ENCODE results near the gene GABARAPL1. TPM values are rescaled to one million over a fixed set of nuclear protein-coding genes. Genes with fewer than 3 reads are reported as not detected.
"Not testable (repeated sequence)": the region's sequence is repeated elsewhere in the genome, so short reads cannot be mapped to it uniquely, and the experiment has no call there.

The GABARAPL1 gene
- total RNA-seq, 2 donors from 2014 or later: 51.4 to 86.9 TPM

- Histone ChIP-seq H3K4me1 (no peaks in the 10 kb centered on the region), H3K4me3 (no peak overlapping the region), H3K27me3 (no peaks in the 10 kb centered on the region), H3K27ac (peak overlapping the region in 1 of 4 donors; percentile 57), H3K9me3 (no peaks in the 10 kb centered on the region), H3K36me3 (replicated peaks in 1 of 2; ENCODE audit: insufficient read depth in 1 of 2, low read depth in 2 of 2) (no peaks in the 10 kb centered on the region)
- WGBS, 2 donors: 44 to 61% methylated on average over 11 of the region's 11 CpGs
- ATAC-seq: no peak
- intact Hi-C loops (cut with DNase I): no loop called here
- no peak for TF ChIP-seq POLR2A (IDR thresholded peaks at IDR 0.05)
- TF ChIP-seq, protein P1, sequence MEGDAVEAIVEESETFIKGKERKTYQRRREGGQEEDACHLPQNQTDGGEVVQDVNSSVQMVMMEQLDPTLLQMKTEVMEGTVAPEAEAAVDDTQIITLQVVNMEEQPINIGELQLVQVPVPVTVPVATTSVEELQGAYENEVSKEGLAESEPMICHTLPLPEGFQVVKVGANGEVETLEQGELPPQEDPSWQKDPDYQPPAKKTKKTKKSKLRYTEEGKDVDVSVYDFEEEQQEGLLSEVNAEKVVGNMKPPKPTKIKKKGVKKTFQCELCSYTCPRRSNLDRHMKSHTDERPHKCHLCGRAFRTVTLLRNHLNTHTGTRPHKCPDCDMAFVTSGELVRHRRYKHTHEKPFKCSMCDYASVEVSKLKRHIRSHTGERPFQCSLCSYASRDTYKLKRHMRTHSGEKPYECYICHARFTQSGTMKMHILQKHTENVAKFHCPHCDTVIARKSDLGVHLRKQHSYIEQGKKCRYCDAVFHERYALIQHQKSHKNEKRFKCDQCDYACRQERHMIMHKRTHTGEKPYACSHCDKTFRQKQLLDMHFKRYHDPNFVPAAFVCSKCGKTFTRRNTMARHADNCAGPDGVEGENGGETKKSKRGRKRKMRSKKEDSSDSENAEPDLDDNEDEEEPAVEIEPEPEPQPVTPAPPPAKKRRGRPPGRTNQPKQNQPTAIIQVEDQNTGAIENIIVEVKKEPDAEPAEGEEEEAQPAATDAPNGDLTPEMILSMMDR (IDR thresholded peaks at IDR 0.05): no peak
- DNase-seq: peak in 3 of 4 donors; percentile 12 to 78 (median 14)
Measured at GRCh38 chr12:10186299-10186698, 26.4 kb upstream of the GABARAPL1 start.

DNA sequence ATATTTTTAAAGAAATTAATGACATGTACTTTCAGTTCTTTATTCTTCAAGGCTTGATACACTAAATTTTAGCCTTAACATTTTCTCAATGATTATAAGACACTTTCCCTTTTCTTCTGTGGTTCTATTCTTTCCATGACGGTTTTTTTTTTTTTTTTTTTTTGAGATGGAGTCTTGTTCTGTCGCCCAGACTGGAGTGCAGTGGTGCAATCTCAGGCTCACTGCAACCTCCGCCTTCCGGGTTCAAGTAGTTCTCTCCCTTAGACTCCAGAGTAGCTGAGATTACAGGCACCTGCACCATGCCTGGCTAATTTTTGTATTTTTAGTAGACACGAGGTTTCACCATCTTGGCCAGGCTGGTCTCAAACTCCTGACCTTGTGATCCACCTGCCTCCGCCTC is 25.7 kb upstream of the GABARAPL1 start:
- H3K36me3 ChIP-seq (replicated peaks in 1 of 2; ENCODE audit: insufficient read depth in 1 of 2, low read depth in 2 of 2); H3K9me3 ChIP-seq; H3K27me3 ChIP-seq; intact Hi-C loops (cut with DNase I); H3K4me1 ChIP-seq; ATAC-seq; H3K4me3 ChIP-seq: not testable (repeated sequence)
- H3K27ac ChIP-seq: peak overlapping the region in 1 of 4 donors; percentile 57
- WGBS, 2 donors: 55 to 68% methylated on average over 6 of the region's 6 CpGs
- DNase-seq: peak in 1 of 4 donors; percentile 37

- H3K4me1 ChIP-seq: no peaks in the 10 kb centered on the region
- intact Hi-C loops (cut with DNase I): no loop called here
- no peaks in the 10 kb centered on the region for H3K9me3 ChIP-seq
- H3K27me3 ChIP-seq: no peaks in the 10 kb centered on the region
- TF ChIP-seq, protein P1 (IDR thresholded peaks at IDR 0.05): no peak
- TF ChIP-seq POLR2A (IDR thresholded peaks at IDR 0.05): no peak
- H3K27ac ChIP-seq: no peak overlapping the region
- ATAC-seq (no peak), DNase-seq (no peak)
- 46 to 54% methylated on average over 5 of the region's 5 CpGs for WGBS, 2 donors
- H3K36me3 ChIP-seq (replicated peaks in 1 of 2; ENCODE audit: insufficient read depth in 1 of 2, low read depth in 2 of 2): no peaks in the 10 kb centered on the region
- H3K4me3 ChIP-seq: no peak overlapping the region
Measured at GRCh38 chr12:10189653-10190052, 23.0 kb upstream of the GABARAPL1 start.

GRCh38 chr12:10190558-10191388 is 21.9 kb upstream of the GABARAPL1 start:
- no peaks in the 10 kb centered on the region for H3K27me3 ChIP-seq
- H3K4me1 ChIP-seq: no peaks in the 10 kb centered on the region
- no peaks in the 10 kb centered on the region for H3K36me3 ChIP-seq (replicated peaks in 1 of 2; ENCODE audit: insufficient read depth in 1 of 2, low read depth in 2 of 2)
- no peaks in the 10 kb centered on the region for H3K9me3 ChIP-seq
- peak; percentile 50 to 68 (median 62) for DNase-seq
- intact Hi-C loops (cut with DNase I): no loop called here
- no peak overlapping the region for H3K27ac ChIP-seq
- peak; percentile 90 for ATAC-seq
- H3K4me3 ChIP-seq: no peak overlapping the region
- no peak for TF ChIP-seq POLR2A (IDR thresholded peaks at IDR 0.05)
- TF ChIP-seq, protein P1 (IDR thresholded peaks at IDR 0.05): peak; percentile 50 to 81 (median 68)
- 23 to 25% methylated on average over 13 of the region's 13 CpGs for whole genome bisulfite sequencing, 2 donors

- H3K36me3 ChIP-seq (replicated peaks in 1 of 2; ENCODE audit: insufficient read depth in 1 of 2, low read depth in 2 of 2): no peaks in the 10 kb centered on the region
- DNase-seq (no peak), ATAC-seq (peak; percentile 30)
- no peak overlapping the region for H3K27ac ChIP-seq
- 12% methylated on average over 2 of the region's 2 CpGs for WGBS, 2 donors
- no peaks in the 10 kb centered on the region for H3K4me1 ChIP-seq
- H3K27me3 ChIP-seq: no peaks in the 10 kb centered on the region
- intact Hi-C loops (cut with DNase I): no loop called here
- no peak overlapping the region for H3K4me3 ChIP-seq
- H3K9me3 ChIP-seq: no peaks in the 10 kb centered on the region
- TF ChIP-seq, protein P1 (IDR thresholded peaks at IDR 0.05): no peak
- no peak for TF ChIP-seq POLR2A (IDR thresholded peaks at IDR 0.05)
Measured at GRCh38 chr12:10191865-10192264, 20.8 kb upstream of the GABARAPL1 start.

Data from body of pancreas (tissue), 4 donors.